Measurements from ENCODE around the gene GADD45A.
"Not testable (repeated sequence)": the region's sequence is repeated elsewhere in the genome, so short reads cannot be mapped to it uniquely, and the experiment has no call there.

Gene GADD45A

GRCh38 chr1:67722292-67722944, 37.4 kb downstream of the GADD45A start:
- no peak for DNase-seq

- DNase-seq: no peak
Measured at GRCh38 chr1:67723126-67723525, 38.1 kb downstream of the GADD45A start.

GRCh38 chr1:67723620-67724019, 38.6 kb downstream of the GADD45A start:
- DNase-seq: no peak

GRCh38 chr1:67724928-67725560, 40.0 kb downstream of the GADD45A start:
- no peak for DNase-seq

GRCh38 chr1:67726224-67726623, 41.2 kb downstream of the GADD45A start:
- no peak for DNase-seq

- no peak for DNase-seq
Measured at GRCh38 chr1:67729872-67730271, 44.9 kb downstream of the GADD45A start.

GRCh38 chr1:67730312-67730711, 45.3 kb downstream of the GADD45A start:
- not testable (repeated sequence) for DNase-seq

- no peak for DNase-seq
Measured at GRCh38 chr1:67731322-67731721, 46.3 kb downstream of the GADD45A start.

GRCh38 chr1:67732750-67733151, 47.8 kb downstream of the GADD45A start:
- no peak for DNase-seq

- DNase-seq: no peak
Measured at GRCh38 chr1:67733681-67734322, 48.8 kb downstream of the GADD45A start.

GRCh38 chr1:67734323-67734690, 49.3 kb downstream of the GADD45A start:
- DNase-seq: no peak

GRCh38 chr1:67735206-67735605, 50.2 kb downstream of the GADD45A start:
- DNase-seq: no peak

- peak; percentile 41 for DNase-seq
Measured at GRCh38 chr1:67735806-67736627, 51.0 kb downstream of the GADD45A start.

GRCh38 chr1:67736750-67737149, 51.7 kb downstream of the GADD45A start:
- DNase-seq: no peak

GRCh38 chr1:67737875-67738274, 52.9 kb downstream of the GADD45A start:
- DNase-seq: no peak
